Loucy (cell line): Measurements from ENCODE around the gene CAMTA1.

Source experiments
- EZH2phosphoT487 ChIP-seq: fragments of 200-600 bp; IDR thresholded peaks from 2 replicates; pipeline ENCODE4 v1.6.1; 2018; ENCODE audit warnings: antibody characterized with exemption, mild to moderate bottlenecking, moderate library complexity, borderline replicate concordance
- TF ChIP-seq, protein P1 (sequence below): fragments of 200-600 bp; sonication (generic); conservative IDR thresholded peaks from 2 replicates; pipeline ENCODE4 v1.5.1; 2014; ENCODE audit warnings: mild to moderate bottlenecking, antibody characterized with exemption, low read length

DNA sequence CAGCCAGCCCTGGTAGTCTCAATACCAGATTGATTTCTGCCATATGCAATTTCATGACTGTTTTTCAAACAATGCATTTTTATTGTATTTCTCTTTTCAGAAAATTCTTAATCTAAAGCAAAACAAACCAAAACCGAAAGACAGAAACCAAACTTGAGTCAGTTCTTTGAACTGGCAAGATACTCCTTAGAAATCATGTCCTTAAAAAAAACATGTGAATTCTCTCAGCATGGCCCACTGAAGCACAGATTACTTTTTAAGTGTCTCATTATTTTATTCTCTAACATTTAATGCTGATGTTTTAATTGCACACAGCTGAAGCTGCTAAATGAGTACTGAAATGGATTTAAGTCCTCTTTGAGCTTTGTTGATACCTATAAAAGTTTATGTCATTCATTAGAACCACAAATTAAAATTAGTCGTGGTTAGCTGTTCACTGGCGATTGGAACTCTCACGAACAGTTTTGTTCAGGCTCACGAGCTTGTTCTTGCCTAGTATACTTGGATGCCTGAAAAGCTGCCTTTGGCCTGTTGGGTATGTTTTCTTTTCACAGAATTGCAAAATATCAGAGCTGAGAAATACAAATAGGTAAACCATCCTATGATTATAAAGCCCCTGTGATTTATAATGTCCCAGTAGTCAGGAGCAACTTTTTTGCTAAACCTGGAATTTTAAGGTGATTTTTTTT, 87.5 kb downstream of the CAMTA1 start:
- TF ChIP-seq, protein P1, sequence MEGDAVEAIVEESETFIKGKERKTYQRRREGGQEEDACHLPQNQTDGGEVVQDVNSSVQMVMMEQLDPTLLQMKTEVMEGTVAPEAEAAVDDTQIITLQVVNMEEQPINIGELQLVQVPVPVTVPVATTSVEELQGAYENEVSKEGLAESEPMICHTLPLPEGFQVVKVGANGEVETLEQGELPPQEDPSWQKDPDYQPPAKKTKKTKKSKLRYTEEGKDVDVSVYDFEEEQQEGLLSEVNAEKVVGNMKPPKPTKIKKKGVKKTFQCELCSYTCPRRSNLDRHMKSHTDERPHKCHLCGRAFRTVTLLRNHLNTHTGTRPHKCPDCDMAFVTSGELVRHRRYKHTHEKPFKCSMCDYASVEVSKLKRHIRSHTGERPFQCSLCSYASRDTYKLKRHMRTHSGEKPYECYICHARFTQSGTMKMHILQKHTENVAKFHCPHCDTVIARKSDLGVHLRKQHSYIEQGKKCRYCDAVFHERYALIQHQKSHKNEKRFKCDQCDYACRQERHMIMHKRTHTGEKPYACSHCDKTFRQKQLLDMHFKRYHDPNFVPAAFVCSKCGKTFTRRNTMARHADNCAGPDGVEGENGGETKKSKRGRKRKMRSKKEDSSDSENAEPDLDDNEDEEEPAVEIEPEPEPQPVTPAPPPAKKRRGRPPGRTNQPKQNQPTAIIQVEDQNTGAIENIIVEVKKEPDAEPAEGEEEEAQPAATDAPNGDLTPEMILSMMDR: no peak
- no peak for TF ChIP-seq EZH2phosphoT487
